Measurements from ENCODE around the gene LENEP. TPM values are rescaled to one million over a fixed set of nuclear protein-coding genes. Genes with fewer than 3 reads are reported as not detected.

LENEP gene
- total and polyA plus RNA-seq, 2 of the 8 experiments (the other 6 are each of a cell fraction or from before 2014, with no cell fraction given), result 1.3 TPM; not detected in 1

GRCh38 chr1:154983776-154984466 is 9.5 kb upstream of the LENEP start:
- H3K9me3 ChIP-seq (ENCODE audit: insufficient read depth in 2 of 2, low read depth in 1 of 2, low read length in 1 of 2), result no peaks in the 10 kb centered on the region
- H2AK5ac ChIP-seq (ENCODE audit: low read depth, low read length), result no peak overlapping the region
- no peak overlapping the region for H3K23ac ChIP-seq (ENCODE audit: insufficient read length)
- DNase-seq (ENCODE audit: low read depth in 1 of 2, low spot score in 2 of 2) (no peak), FAIRE-seq (no peak)
- H2BK15ac ChIP-seq (ENCODE audit: low read length), result no peak overlapping the region
- H3K23me2 ChIP-seq (ENCODE audit: low read depth, low read length), result peaks cover 5% of the 10 kb centered on the region
- H3K4me3 ChIP-seq (ENCODE audit: extremely low read depth in 1 of 4, insufficient read depth in 2 of 4, low read depth in 3 of 4, low read length in 4 of 4), result peak overlapping the region; percentile 87 to 99 (median 96)
- POLR2A ChIA-PET (ENCODE audit: partially characterized antibody), result interaction anchor here (0.6 to 42.8 kb wide), 12 partner anchors 11 to 273 kb away, joined by 3 to 702 read pairs (median 8); partner anchors contain the start of genes CKS1B, EFNA4, LENEP and PBXIP1
- peaks cover 14% of the 10 kb centered on the region in 2 experiments for H4K20me1 ChIP-seq (replicated peaks in 1 of 2; ENCODE audit: control insufficient read depth in 1 of 2, insufficient read depth in 2 of 2, low read length in 2 of 2)
- H2BK5ac ChIP-seq (ENCODE audit: low read depth, low read length), result peak overlapping the region; percentile 86; the same call in 1 of the 2 replicates
- H4K91ac ChIP-seq (replicated peaks; ENCODE audit: insufficient read length, low read length), result peak overlapping the region; percentile 22
- H2BK20ac ChIP-seq (ENCODE audit: low read length), result no peak overlapping the region
- peak overlapping the region; percentile 86 to 93 for H3K4me2 ChIP-seq (ENCODE audit: insufficient read depth in 1 of 2, low read depth in 2 of 2, low read length in 2 of 2)
- peak overlapping the region; percentile 7 for H4K5ac ChIP-seq (ENCODE audit: insufficient read length, low read depth, low read length)
- peak overlapping the region; percentile 82; the same call in 1 of the 2 replicates for H4K8ac ChIP-seq (ENCODE audit: extremely low read depth, insufficient read depth, low read length)
- peaks cover 15 to 39% (median 30%) of the 10 kb centered on the region in 4 experiments for H3K36me3 ChIP-seq (ENCODE audit: control insufficient read depth in 2 of 4, insufficient read depth in 4 of 4, low read length in 3 of 4)
- H3K27me3 ChIP-seq (replicated peaks in 1 of 4; ENCODE audit: control insufficient read depth in 3 of 4, extremely low read depth in 1 of 4, insufficient read depth in 3 of 4, low read length in 3 of 4), result no peaks in the 10 kb centered on the region
- no peak overlapping the region for H2BK120ac ChIP-seq (replicated peaks; ENCODE audit: low read depth, low read length)
- no peak overlapping the region for H3K4ac ChIP-seq (replicated peaks; ENCODE audit: insufficient read length, low read depth, low read length)
- peaks cover 0 to 6% (median 2%) of the 10 kb centered on the region in 4 experiments; a peak in 3 of 7 replicates for H3K4me1 ChIP-seq (replicated peaks in 1 of 4; ENCODE audit: control insufficient read depth in 3 of 4, insufficient read depth in 4 of 4, low read length in 3 of 4)
- peaks cover 4% of the 10 kb centered on the region; the same call in 1 of the 2 replicates for H3K79me1 ChIP-seq (ENCODE audit: low read depth, low read length)
- 21% methylated on average over 17 of the region's 17 CpGs; no CpG with 5 or more reads in 1 of the 2 experiments for WGBS, 2 experiments (ENCODE audit: extremely low coverage in 1 of 2, insufficient coverage in 1 of 2, insufficient read length in 1 of 2, insufficient replicate concordance in 2 of 2, low coverage in 1 of 2, low lambda C conversion rate in 2 of 2, missing lambda C conversion rate in 1 of 2)
- TF ChIP-seq POLR2AphosphoS5 (IDR thresholded peaks at IDR 0.05; ENCODE audit: low read depth, low read length), result no peak
- TF ChIP-seq POLR2A (IDR thresholded peaks at IDR 0.05; ENCODE audit: control extremely low read depth in 1 of 2, low read depth in 2 of 2, low read length in 2 of 2), result peak in 1 of 2 experiments; percentile 63; a peak in 1 of 3 replicates
- no peak for TF ChIP-seq SIRT6 (IDR thresholded peaks at IDR 0.05; ENCODE audit: low read length)
- H3K79me2 ChIP-seq (ENCODE audit: control insufficient read depth in 1 of 2, insufficient read depth in 2 of 2, low read length in 2 of 2), result peaks cover 4 to 61% of the 10 kb centered on the region in 2 experiments
- peak overlapping the region; percentile 19; the same call in 1 of the 2 replicates for H2BK12ac ChIP-seq (ENCODE audit: low read depth, low read length)
- no peak overlapping the region for H2AFZ ChIP-seq (ENCODE audit: low read length)
- H3K18ac ChIP-seq (ENCODE audit: extremely low read depth, low read length), result peak overlapping the region; percentile 34; the same call in 1 of the 2 replicates
- H3K9ac ChIP-seq (replicated peaks in 1 of 4; ENCODE audit: extremely low read depth in 1 of 4, low read depth in 3 of 4, low read length in 3 of 4), result peak overlapping the region; percentile 78 to 97 (median 86)
- H3K14ac ChIP-seq (ENCODE audit: insufficient read length), result no peak overlapping the region
- no peak overlapping the region for H3K56ac ChIP-seq (replicated peaks; ENCODE audit: insufficient read length, low read depth, low read length)
- peak overlapping the region; percentile 76 for H3K27ac ChIP-seq (ENCODE audit: low read depth, low read length)
- CTCF ChIA-PET (ENCODE audit: partially characterized antibody), result interaction anchor here (0.6 to 20.6 kb wide), 22 partner anchors 10 to 773 kb away, joined by 3 to 334 read pairs (median 4); partner anchors contain the start of genes LENEP, PBXIP1, PMVK and PYGO2
